HepG2 (cell line): Measurements from ENCODE around the gene SYNC. TPM values are rescaled to one million over a fixed set of nuclear protein-coding genes. Genes with fewer than 3 reads are reported as not detected.

Experiments
- BCL6 ChIP-seq: IDR thresholded peaks from 2 replicates; pipeline ENCODE4 v1.6.1; 2016; ENCODE audit warnings: missing genetic modification reagents, missing compliant biosample characterization
- CEBPG ChIP-seq: IDR thresholded peaks from 2 replicates; pipeline ENCODE4 v1.6.1; 2016
- ETV5 ChIP-seq: IDR thresholded peaks from 2 replicates; pipeline ENCODE4 v1.6.1; 2018; ENCODE audit warnings: missing biosample characterization, missing genetic modification reagents, inconsistent platforms, borderline replicate concordance
- LBX2 ChIP-seq: sonication (generic); formaldehyde crosslinking; IDR thresholded peaks from 2 replicates; pipeline ENCODE4 v1.5.0; 2020; ENCODE audit warnings: missing genetic modification reagents, mild to moderate bottlenecking, borderline replicate concordance
- MLX ChIP-seq: IDR thresholded peaks from 2 replicates; pipeline ENCODE4 v1.6.1; 2016
- MTF2 ChIP-seq: sonication (generic); formaldehyde crosslinking; IDR thresholded peaks from 2 replicates; pipeline ENCODE4 v1.5.0; 2020; ENCODE audit warnings: missing genetic modification reagents, borderline replicate concordance
- PCBP1 ChIP-seq: fragments of 200-400 bp; formaldehyde crosslinking; IDR thresholded peaks from 2 replicates; pipeline ENCODE4 v1.6.1; 2017; ENCODE audit warnings: mild to moderate bottlenecking, low read depth, low read length, borderline replicate concordance
- SMAD1 ChIP-seq: sonication (generic); formaldehyde crosslinking; IDR thresholded peaks from 2 replicates; pipeline ENCODE4 v1.4.0; 2020; ENCODE audit warnings: missing genetic modification reagents, low read depth, mild to moderate bottlenecking, borderline replicate concordance
- THAP11 ChIP-seq: IDR thresholded peaks from 2 replicates; pipeline ENCODE4 v1.6.1; 2016; ENCODE audit warnings: missing biosample characterization, missing genetic modification reagents
- TRIM24 ChIP-seq: sonication (generic); formaldehyde crosslinking; IDR thresholded peaks from 2 replicates; pipeline ENCODE4 v1.8.0; 2022; ENCODE audit warnings: mild to moderate bottlenecking, missing genetic modification reagents
- ZBTB21 ChIP-seq: sonication (generic); formaldehyde crosslinking; IDR thresholded peaks from 2 replicates; pipeline ENCODE4 v1.4.0; 2020; ENCODE audit warnings: missing genetic modification reagents
- ZNF382 ChIP-seq: sonication (generic); formaldehyde crosslinking; IDR thresholded peaks from 2 replicates; pipeline ENCODE4 v1.5.0; 2020; ENCODE audit warnings: missing genetic modification reagents, mild to moderate bottlenecking, borderline replicate concordance
- ZNF530 ChIP-seq: sonication (generic); formaldehyde crosslinking; IDR thresholded peaks from 2 replicates; pipeline ENCODE4 v1.5.0; 2020; ENCODE audit warnings: low read depth, mild to moderate bottlenecking, missing genetic modification reagents
- ZNF547 ChIP-seq: sonication (generic); formaldehyde crosslinking; IDR thresholded peaks from 2 replicates; pipeline ENCODE4 v1.5.1; 2020; ENCODE audit warnings: mild to moderate bottlenecking, missing genetic modification reagents
- ZNF567 ChIP-seq: sonication (generic); formaldehyde crosslinking; IDR thresholded peaks from 2 replicates; pipeline ENCODE4 v1.8.1; 2023; ENCODE audit warnings: mild to moderate bottlenecking, missing genetic modification reagents, borderline replicate concordance
- ZNF598 ChIP-seq: sonication (generic); formaldehyde crosslinking; IDR thresholded peaks from 2 replicates; pipeline ENCODE4 v1.5.1; 2020; ENCODE audit warnings: mild to moderate bottlenecking, missing genetic modification reagents, borderline replicate concordance
- ZNF607 ChIP-seq: sonication (generic); formaldehyde crosslinking; IDR thresholded peaks from 2 replicates; pipeline ENCODE4 v1.5.1; 2020; ENCODE audit warnings: missing genetic modification reagents, mild to moderate bottlenecking, borderline replicate concordance
- ZNF616 ChIP-seq: sonication (generic); formaldehyde crosslinking; IDR thresholded peaks from 2 replicates; pipeline ENCODE4 v1.5.0; 2020; ENCODE audit warnings: low read depth, mild to moderate bottlenecking, missing genetic modification reagents
- ZNF660 ChIP-seq: sonication (generic); formaldehyde crosslinking; IDR thresholded peaks from 2 replicates; pipeline ENCODE4 v1.5.1; 2020; ENCODE audit warnings: mild to moderate bottlenecking, low read depth, missing genetic modification reagents, borderline replicate concordance
- ZNF75D ChIP-seq: sonication (generic); formaldehyde crosslinking; IDR thresholded peaks from 2 replicates; pipeline ENCODE4 v1.8.1; 2023; ENCODE audit warnings: missing genetic modification reagents, mild to moderate bottlenecking, borderline replicate concordance
- ZNF841 ChIP-seq: sonication (generic); formaldehyde crosslinking; IDR thresholded peaks from 2 replicates; pipeline ENCODE4 v1.8.1; 2023; ENCODE audit warnings: missing genetic modification reagents, borderline replicate concordance
- polyA plus RNA-seq, 8 experiments: library from polyadenylated mRNA; depleted of rRNA in 3 of 8; stranded (reverse) in 7 of 8; unstranded in 1 of 8; fragments of >200 nt; fragmentation: Illumina TruSeq in 4 of 8; extraction: Trizol in 4 of 8; gene quantifications; 2 replicates each; pipeline versions ENCODE4 v1.2.1 to v1.2.3, GENCODE V29; 2011 to 2016; ENCODE audit warnings: low read depth in 4 of 8, missing spikeins in 1 of 8, mixed read lengths in 1 of 8; ENCODE audit not compliant: insufficient read depth in 1 of 8
- total RNA-seq, 5 experiments: library from RNA; depleted of rRNA; stranded (reverse); fragments of >200 nt; fragmentation: Illumina TruSeq; extraction: Trizol; gene quantifications; 2 replicates each; pipeline ENCODE4 v1.2.3, GENCODE V29; 2016; ENCODE audit warnings: low read depth in 1 of 5
- TF ChIP-seq, protein P1 (sequence below): sonication (generic); formaldehyde crosslinking; IDR thresholded peaks from 2 replicates; pipeline ENCODE4 v1.5.0; 2020; ENCODE audit warnings: mild to moderate bottlenecking, low read depth, missing genetic modification reagents, borderline replicate concordance
- TF ChIP-seq, protein P2 (sequence below): sonication (generic); formaldehyde crosslinking; IDR thresholded peaks from 2 replicates; pipeline ENCODE4 v1.5.1; 2020; ENCODE audit warnings: missing genetic modification reagents, mild to moderate bottlenecking, borderline replicate concordance

Gene SYNC
- total and polyA plus RNA-seq, 2 of the 13 experiments (the other 11 are each of a cell fraction or from before 2014, with no cell fraction given): 2.4 to 5.4 TPM

DNA sequence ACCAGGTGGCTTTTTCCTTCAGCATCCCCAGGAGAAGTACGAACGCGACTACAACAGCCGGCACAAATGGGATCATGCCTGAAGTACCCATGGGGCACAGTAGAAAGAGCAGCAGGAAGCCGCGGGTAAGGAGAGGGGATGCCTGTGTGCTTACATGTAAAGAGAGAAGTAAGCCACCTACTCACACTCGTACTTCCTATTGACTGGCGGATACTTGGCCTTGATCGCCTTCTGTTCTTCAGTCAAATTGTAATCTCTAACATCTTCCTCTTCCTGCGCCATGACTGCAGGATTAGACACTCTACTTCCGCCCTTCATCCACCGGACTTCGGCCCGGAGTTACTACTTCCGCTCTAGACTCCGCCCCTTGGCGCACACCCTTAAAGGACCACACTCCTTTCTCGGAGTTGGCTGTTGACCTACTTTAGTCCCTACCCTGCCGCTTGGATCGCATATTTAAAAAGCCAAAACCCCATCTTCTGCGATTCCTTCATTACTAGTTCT, 52.3 kb downstream of the SYNC start, which contains the start of gene ZBTB8OS (continued):
- no peak for TF ChIP-seq LBX2 (CRISPR knock-in tag)
- no peak for TF ChIP-seq PCBP1
- no peak for TF ChIP-seq ZNF567 (CRISPR knock-in tag)
- peak; percentile 78 for TF ChIP-seq ETV5 (CRISPR knock-in tag)
- no peak for TF ChIP-seq ZNF841 (CRISPR knock-in tag)
- no peak for TF ChIP-seq ZNF598 (CRISPR knock-in tag)
- TF ChIP-seq, protein P1, sequence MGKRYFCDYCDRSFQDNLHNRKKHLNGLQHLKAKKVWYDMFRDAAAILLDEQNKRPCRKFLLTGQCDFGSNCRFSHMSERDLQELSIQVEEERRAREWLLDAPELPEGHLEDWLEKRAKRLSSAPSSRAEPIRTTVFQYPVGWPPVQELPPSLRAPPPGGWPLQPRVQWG (CRISPR knock-in tag): no peak
- TF ChIP-seq MLX: no peak; the same call in 1 of the 2 replicates
- no peak for TF ChIP-seq ZBTB21 (CRISPR knock-in tag)
- no peak for TF ChIP-seq ZNF382 (CRISPR knock-in tag)
- TF ChIP-seq ZNF616 (CRISPR knock-in tag): no peak; the same call in 1 of the 2 replicates
- no peak for TF ChIP-seq TRIM24 (CRISPR knock-in tag)
- TF ChIP-seq BCL6 (CRISPR knock-in tag): no peak; the same call in 1 of the 2 replicates
- no peak for TF ChIP-seq ZNF547 (CRISPR knock-in tag)
- TF ChIP-seq ZNF75D (CRISPR knock-in tag): no peak
- TF ChIP-seq THAP11 (CRISPR knock-in tag): peak; percentile 83
- no peak for TF ChIP-seq ZNF530 (CRISPR knock-in tag)
- TF ChIP-seq, protein P2, sequence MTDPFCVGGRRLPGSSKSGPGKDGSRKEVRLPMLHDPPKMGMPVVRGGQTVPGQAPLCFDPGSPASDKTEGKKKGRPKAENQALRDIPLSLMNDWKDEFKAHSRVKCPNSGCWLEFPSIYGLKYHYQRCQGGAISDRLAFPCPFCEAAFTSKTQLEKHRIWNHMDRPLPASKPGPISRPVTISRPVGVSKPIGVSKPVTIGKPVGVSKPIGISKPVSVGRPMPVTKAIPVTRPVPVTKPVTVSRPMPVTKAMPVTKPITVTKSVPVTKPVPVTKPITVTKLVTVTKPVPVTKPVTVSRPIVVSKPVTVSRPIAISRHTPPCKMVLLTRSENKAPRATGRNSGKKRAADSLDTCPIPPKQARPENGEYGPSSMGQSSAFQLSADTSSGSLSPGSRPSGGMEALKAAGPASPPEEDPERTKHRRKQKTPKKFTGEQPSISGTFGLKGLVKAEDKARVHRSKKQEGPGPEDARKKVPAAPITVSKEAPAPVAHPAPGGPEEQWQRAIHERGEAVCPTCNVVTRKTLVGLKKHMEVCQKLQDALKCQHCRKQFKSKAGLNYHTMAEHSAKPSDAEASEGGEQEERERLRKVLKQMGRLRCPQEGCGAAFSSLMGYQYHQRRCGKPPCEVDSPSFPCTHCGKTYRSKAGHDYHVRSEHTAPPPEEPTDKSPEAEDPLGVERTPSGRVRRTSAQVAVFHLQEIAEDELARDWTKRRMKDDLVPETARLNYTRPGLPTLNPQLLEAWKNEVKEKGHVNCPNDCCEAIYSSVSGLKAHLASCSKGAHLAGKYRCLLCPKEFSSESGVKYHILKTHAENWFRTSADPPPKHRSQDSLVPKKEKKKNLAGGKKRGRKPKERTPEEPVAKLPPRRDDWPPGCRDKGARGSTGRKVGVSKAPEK (CRISPR knock-in tag): no peak
- TF ChIP-seq CEBPG (CRISPR knock-in tag): no peak
- TF ChIP-seq ZNF660 (CRISPR knock-in tag): no peak
- TF ChIP-seq SMAD1 (CRISPR knock-in tag): no peak
- no peak for TF ChIP-seq ZNF607
- TF ChIP-seq MTF2 (CRISPR knock-in tag): no peak
